Mesothelial cell of epicardium (in vitro differentiated cells): ENCODE data around the gene CLDN15. TPM values are rescaled to one million over a fixed set of nuclear protein-coding genes. Genes with fewer than 3 reads are reported as not detected.

Experiments
- DNase-seq, 2 experiments: peaks; one replicate each; pipeline ENCODE4 v3.0.0; 2021; ENCODE audit warnings: low spot score in 2 of 2; ENCODE audit not compliant: unreplicated experiment in 2 of 2
- H3K27ac Mint-ChIP-seq: 2 replicates; pipeline ENCODE4 v1.8.0; 2021; ENCODE audit warnings: mixed read lengths
- H3K27me3 Mint-ChIP-seq: 2 replicates; pipeline ENCODE4 v1.8.0; 2021; ENCODE audit warnings: low read depth, mixed read lengths
- H3K36me3 Mint-ChIP-seq: 2 replicates; pipeline ENCODE4 v1.8.0; 2021; ENCODE audit warnings: mixed read lengths
- H3K4me1 Mint-ChIP-seq: 2 replicates; pipeline ENCODE4 v1.8.0; 2021; ENCODE audit warnings: mixed read lengths
- H3K4me3 Mint-ChIP-seq: 2 replicates; pipeline ENCODE4 v1.8.0; 2021; ENCODE audit warnings: mild to moderate bottlenecking, moderate library complexity, mixed read lengths
- H3K9me3 Mint-ChIP-seq: 2 replicates; pipeline ENCODE4 v1.8.0; 2021; ENCODE audit warnings: mixed read lengths
- total RNA-seq: library from RNA; stranded (reverse); gene quantifications from 3 replicates; pipeline ENCODE4 v1.2.1, GENCODE V29; 2021
- TF ChIP-seq, protein P1 (sequence below): fragments of 200-600 bp; sonication (generic); IDR thresholded peaks from one replicate; pipeline ENCODE4 v1.5.0; 2021; ENCODE audit warnings: antibody characterized with exemption; ENCODE audit not compliant: unreplicated experiment

CLDN15 gene
- total RNA-seq, 1 donor from 2014 or later, result 19.5 TPM

DNA sequence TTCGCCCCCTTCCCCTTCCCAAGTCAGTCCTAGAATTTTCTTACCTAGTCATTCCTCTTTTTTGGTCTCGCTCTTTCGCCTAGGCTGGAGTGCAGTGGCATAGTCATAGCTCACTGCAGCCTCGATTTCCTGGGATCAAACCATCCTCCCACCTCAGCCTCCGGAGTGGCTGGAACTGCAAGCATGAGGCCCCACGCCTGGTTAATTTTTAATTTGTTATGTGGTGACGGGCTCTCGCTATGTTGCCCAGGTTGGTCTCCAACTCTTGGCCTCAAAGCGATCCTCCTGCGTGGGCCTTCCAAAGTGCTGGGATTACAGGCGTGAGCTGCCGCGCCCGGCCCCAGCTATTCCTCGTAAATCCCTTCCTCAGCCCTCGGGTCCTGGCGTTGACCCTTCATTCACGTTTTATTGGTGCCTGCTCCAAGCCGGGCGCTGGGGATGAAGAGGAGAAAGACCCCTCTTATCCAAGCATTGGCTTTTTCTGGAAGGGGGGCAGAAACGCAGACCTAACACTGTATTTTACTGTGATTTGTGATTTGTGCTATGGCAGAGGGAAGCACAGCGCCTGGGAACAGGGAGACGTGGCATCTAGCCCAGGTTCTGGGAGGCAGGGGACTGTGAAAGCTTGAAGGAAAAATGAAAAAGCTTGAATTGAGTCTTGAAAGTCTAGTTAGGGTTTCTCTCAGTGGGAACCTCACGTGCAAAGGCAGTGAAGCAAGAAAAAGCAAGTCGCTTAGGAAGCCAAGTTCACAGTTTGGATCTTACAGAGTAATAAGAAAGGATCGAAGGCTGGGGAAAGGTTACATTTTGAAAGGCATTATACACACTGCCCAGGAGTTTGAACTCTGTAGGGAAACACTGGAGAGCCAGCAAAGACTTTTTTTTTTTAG lies 19.1 kb downstream of the CLDN15 start:
- peaks cover 15% of the 10 kb centered on the region for H3K36me3 Mint-ChIP-seq
- H3K27me3 Mint-ChIP-seq, result no peaks in the 10 kb centered on the region
- peak overlapping the region; percentile 90 for H3K27ac Mint-ChIP-seq
- H3K9me3 Mint-ChIP-seq, result no peaks in the 10 kb centered on the region
- peak overlapping the region; percentile 95 for H3K4me3 Mint-ChIP-seq
- TF ChIP-seq, protein P1, sequence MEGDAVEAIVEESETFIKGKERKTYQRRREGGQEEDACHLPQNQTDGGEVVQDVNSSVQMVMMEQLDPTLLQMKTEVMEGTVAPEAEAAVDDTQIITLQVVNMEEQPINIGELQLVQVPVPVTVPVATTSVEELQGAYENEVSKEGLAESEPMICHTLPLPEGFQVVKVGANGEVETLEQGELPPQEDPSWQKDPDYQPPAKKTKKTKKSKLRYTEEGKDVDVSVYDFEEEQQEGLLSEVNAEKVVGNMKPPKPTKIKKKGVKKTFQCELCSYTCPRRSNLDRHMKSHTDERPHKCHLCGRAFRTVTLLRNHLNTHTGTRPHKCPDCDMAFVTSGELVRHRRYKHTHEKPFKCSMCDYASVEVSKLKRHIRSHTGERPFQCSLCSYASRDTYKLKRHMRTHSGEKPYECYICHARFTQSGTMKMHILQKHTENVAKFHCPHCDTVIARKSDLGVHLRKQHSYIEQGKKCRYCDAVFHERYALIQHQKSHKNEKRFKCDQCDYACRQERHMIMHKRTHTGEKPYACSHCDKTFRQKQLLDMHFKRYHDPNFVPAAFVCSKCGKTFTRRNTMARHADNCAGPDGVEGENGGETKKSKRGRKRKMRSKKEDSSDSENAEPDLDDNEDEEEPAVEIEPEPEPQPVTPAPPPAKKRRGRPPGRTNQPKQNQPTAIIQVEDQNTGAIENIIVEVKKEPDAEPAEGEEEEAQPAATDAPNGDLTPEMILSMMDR, result no peak
- H3K4me1 Mint-ChIP-seq, result peaks cover 22% of the 10 kb centered on the region
- no peak for DNase-seq

DNA sequence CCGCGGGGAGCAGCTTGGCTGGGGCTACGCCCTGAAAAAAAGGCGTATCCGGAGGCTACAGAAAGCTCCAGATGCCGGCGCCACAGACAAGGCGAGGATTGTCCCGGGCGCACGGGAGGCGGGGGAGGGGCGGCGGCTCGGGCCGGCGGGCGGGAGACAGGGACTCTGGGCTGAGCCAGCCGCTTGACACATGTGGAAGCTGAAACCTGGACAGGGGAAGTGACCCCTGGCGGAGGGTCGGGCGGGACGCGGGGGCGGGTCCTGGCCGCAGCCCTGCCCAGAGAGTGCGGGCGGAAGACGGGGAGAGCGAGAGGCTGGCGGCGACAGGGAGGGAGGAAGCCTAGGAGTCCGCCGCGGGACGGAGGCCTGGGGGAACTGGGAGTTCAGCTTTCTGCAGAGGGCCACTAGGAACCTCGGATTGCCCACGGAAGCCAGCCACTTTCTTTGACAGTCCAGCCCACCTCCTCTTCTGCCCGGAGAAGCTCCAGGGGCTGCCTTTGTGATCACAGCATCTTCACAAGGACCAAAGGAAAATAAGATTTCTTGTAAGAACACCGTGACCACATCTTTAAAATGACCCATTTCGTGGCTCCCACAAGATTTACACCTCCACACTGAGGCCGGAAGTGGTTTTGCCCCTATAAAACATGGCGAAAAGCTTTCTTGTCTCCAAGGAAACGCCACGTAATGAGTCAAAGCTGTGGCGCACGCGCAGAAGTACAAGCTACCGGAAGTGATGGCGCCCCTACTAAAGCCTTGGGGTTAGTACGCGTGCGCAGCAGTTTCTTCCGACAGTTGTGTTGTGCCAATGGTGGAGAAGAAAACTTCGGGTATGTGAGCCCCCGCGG lies 20.0 kb downstream of the CLDN15 start, which contains the start of the genes PLOD3 and ZNHIT1:
PLOD3 (minus strand) TSS at position 194 of the 848 bp plus-strand sequence. CDS start 307 bp downstream, outside the sequence.
ZNHIT1 (plus strand) TSS at position 778 of the 848 bp plus-strand sequence; CDS start at position 809, 31 bp downstream.
- H3K27me3 Mint-ChIP-seq, result no peaks in the 10 kb centered on the region
- peaks cover 22% of the 10 kb centered on the region for H3K4me1 Mint-ChIP-seq
- H3K4me3 Mint-ChIP-seq, result peak within 1 kb of the TSS; percentile 95
- H3K9me3 Mint-ChIP-seq, result no peaks in the 10 kb centered on the region
- DNase-seq, result peak; percentile 93 to 94
- TF ChIP-seq, protein P1, result no peak
- peak within 1 kb of the TSS; percentile 90 for H3K27ac Mint-ChIP-seq
- H3K36me3 Mint-ChIP-seq, result peaks cover 10% of the 10 kb centered on the region

DNA sequence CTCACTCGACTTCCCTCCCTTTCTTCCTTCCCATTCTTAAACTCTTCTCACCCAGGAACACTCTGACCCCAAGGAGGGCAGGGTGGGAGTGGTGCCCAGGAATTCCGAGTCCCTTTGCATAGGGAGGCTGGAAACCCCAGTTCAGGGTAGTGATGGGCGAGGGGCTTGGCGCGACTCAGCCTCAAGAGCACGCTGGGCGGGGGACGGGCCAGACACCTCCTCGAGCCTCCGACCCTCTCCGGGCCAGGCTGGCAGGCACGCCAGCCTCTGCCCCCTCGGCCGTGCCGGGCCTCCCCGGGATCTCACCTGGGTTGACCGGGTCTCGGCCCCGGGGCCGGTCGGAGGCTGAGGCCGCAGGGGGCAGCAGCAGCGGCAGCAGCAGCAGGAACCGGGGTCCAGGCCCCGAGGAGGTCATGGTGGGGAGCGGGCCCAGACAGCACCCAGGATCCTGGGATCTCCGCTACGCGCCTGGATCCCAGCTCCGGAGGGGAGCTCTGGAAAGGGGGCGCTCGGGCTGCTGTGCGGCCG lies 20.7 kb downstream of the CLDN15 start:
- TF ChIP-seq, protein P1, result no peak
- peaks cover 22% of the 10 kb centered on the region for H3K4me1 Mint-ChIP-seq
- no peaks in the 10 kb centered on the region for H3K9me3 Mint-ChIP-seq
- H3K4me3 Mint-ChIP-seq, result peak overlapping the region; percentile 95
- H3K36me3 Mint-ChIP-seq, result peaks cover 7% of the 10 kb centered on the region
- DNase-seq, result no peak
- H3K27ac Mint-ChIP-seq, result peak overlapping the region; percentile 51
- H3K27me3 Mint-ChIP-seq, result no peaks in the 10 kb centered on the region

DNA sequence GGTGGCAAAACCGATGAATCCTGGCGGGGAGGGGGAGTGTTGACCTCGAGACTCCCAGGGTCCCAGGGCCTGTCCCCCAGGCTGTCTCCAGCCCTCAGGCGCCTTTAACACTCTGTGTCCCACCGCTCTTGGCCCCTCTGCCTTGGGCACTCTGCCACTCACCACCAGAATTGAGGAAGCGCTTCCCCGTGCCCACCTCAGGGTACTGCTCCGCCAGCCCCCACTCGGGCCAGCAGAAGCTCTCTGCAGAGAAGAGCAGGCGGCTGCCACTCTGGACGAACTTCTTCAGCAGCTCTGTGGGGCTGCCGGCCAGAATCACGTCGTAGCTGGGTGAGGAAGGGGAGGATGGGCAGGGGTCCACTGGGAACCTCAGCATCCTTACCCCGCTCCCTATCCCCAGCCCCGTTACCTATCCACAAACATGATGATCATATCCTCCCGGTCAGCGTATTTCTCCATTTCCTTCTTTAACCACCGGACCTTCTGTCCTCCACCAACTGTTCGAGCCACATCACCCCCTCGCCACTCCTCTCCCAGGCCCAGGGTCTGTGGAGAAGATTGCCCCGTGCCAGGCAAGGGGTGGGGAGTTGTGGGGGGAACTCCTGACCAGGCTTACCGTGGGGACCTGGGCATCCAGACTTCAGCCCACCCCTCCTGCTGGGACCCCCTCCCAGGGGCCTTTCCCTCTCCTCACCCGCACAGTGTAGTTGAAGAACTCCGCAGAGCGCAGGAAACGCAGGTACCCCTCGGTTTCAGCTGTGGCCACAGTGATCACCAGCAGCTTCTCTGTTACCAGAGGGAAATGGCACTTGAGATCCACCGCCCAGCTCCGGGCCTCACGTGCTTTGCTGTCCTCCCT lies 21.4 kb downstream of the CLDN15 start:
- peaks cover 2% of the 10 kb centered on the region for H3K36me3 Mint-ChIP-seq
- peaks cover 22% of the 10 kb centered on the region for H3K4me1 Mint-ChIP-seq
- no peaks in the 10 kb centered on the region for H3K9me3 Mint-ChIP-seq
- TF ChIP-seq, protein P1, result no peak
- no peak for DNase-seq
- no peaks in the 10 kb centered on the region for H3K27me3 Mint-ChIP-seq
- peak overlapping the region; percentile 95 for H3K4me3 Mint-ChIP-seq
- H3K27ac Mint-ChIP-seq, result peak overlapping the region; percentile 51

DNA sequence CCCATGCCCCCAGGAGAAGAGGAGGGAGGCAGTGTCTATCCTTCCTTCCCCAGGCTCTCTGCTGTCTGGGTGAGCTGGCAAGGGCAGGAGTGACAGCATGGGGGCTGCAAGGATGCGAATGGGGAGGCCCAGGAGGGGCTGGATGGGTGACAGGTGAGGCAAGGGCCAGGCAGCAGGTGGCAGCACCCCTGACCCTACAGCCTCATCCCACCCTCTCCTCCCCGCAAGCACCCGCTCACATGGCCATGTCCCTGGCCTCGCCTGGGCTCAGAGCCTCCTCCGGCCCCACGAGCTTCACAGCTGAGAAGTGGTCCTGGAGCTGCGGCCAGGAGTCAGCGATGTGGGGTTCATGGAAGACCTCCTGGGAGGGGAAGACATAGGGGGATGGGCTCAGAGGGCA lies 25.6 kb downstream of the CLDN15 start:
- TF ChIP-seq, protein P1, result no peak
- Mint-ChIP-seq H3K9me3 (no peaks in the 10 kb centered on the region), H3K27me3 (no peaks in the 10 kb centered on the region), H3K4me1 (peaks cover 9% of the 10 kb centered on the region), H3K36me3 (peaks cover 10% of the 10 kb centered on the region), H3K4me3 (no peak overlapping the region), H3K27ac (no peak overlapping the region)
- DNase-seq, result no peak
